Measurements from ENCODE around the gene COQ8A.

The COQ8A gene

GRCh38 chr1:226946285-226946684, 6.2 kb downstream of the COQ8A start:
- TF ChIP-seq, protein P1, sequence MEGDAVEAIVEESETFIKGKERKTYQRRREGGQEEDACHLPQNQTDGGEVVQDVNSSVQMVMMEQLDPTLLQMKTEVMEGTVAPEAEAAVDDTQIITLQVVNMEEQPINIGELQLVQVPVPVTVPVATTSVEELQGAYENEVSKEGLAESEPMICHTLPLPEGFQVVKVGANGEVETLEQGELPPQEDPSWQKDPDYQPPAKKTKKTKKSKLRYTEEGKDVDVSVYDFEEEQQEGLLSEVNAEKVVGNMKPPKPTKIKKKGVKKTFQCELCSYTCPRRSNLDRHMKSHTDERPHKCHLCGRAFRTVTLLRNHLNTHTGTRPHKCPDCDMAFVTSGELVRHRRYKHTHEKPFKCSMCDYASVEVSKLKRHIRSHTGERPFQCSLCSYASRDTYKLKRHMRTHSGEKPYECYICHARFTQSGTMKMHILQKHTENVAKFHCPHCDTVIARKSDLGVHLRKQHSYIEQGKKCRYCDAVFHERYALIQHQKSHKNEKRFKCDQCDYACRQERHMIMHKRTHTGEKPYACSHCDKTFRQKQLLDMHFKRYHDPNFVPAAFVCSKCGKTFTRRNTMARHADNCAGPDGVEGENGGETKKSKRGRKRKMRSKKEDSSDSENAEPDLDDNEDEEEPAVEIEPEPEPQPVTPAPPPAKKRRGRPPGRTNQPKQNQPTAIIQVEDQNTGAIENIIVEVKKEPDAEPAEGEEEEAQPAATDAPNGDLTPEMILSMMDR (IDR thresholded peaks at IDR 0.05; ENCODE audit: low read length, missing control alignments): no peak
- H3K4me3 ChIP-seq (replicated peaks; ENCODE audit: low read depth, low read length): no peak overlapping the region
- DNase-seq (ENCODE audit: low read depth): no peak

DNA sequence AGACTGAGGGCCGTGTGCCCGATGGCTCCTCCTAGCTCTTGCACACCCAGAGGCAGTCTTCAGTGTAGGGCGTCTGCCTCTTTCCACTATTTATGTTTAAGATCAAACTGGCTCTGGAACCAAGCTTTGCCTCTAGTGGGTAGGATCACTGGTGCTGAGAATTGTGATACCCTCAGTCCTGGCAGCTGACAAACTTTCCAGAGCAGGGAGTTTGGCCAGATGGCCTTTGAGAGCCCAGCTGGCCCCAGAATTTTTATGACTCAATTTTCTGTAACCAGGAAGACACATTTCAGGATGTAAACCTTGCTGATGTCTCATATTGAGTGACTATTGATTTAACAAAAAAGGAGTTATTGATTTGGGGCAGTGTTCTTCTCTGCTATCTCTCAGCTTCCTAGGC, 6.7 kb downstream of the COQ8A start:
- TF ChIP-seq, protein P1 (IDR thresholded peaks at IDR 0.05; ENCODE audit: low read length, missing control alignments): no peak
- H3K4me3 ChIP-seq (replicated peaks; ENCODE audit: low read depth, low read length): no peak overlapping the region
- DNase-seq (ENCODE audit: low read depth): no peak

DNA sequence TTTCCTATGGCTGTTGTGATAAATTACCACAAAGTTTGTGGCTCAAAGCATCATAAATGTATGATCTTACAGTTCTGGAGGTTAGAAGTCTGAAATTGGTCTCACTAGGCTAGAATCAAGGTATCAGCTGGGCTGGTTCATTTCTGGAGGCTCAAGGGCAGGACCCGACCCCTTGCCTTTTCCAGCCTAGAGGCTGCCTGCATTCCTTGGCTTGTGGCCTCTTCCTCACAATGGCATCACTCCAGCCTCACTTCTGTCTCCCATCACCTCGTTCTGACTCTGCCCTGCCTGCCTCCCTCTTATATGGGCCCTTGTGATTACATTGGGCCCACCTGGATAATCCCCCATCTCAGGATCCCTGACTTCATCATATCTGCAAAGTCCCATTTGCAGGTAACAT, 8.0 kb downstream of the COQ8A start:
- no peak overlapping the region for H3K4me3 ChIP-seq (replicated peaks; ENCODE audit: low read depth, low read length)
- DNase-seq (ENCODE audit: low read depth): no peak
- TF ChIP-seq, protein P1 (IDR thresholded peaks at IDR 0.05; ENCODE audit: low read length, missing control alignments): no peak

- TF ChIP-seq, protein P1 (IDR thresholded peaks at IDR 0.05; ENCODE audit: low read length, missing control alignments): no peak
Measured at GRCh38 chr1:226948480-226948879, 8.4 kb downstream of the COQ8A start.

DNA sequence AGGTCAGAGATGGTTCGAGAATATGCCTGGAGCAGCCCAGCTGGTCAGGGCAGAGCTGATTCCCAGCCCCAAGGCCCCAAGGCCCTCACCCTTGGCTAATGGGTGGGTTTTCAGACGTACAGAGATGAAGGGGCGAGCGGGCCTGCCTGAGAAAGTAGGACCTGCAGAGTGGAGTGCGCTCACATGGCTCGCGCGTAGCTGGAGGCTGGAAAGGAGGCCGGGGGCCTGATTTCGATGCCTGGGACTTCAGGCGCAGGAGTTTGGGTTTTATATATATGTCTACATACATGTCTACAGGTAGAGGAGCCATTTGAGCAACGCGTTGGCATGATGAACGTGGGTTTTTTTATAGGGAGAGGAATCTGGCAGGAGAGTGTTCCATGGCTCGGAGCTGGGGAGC, 8.9 kb downstream of the COQ8A start:
- H3K4me3 ChIP-seq (replicated peaks; ENCODE audit: low read depth, low read length): no peak overlapping the region
- DNase-seq (ENCODE audit: low read depth): no peak
- TF ChIP-seq, protein P1 (IDR thresholded peaks at IDR 0.05; ENCODE audit: low read length, missing control alignments): no peak

More at GRCh38 chr1:226948480-226948879, 8.4 kb downstream of the COQ8A start:
- no peak for DNase-seq (ENCODE audit: low read depth)
- no peak overlapping the region for H3K4me3 ChIP-seq (replicated peaks; ENCODE audit: low read depth, low read length)

GRCh38 chr1:226949401-226949800, 9.3 kb downstream of the COQ8A start:
- no peak for DNase-seq (ENCODE audit: low read depth)
- TF ChIP-seq, protein P1 (IDR thresholded peaks at IDR 0.05; ENCODE audit: low read length, missing control alignments): no peak

GRCh38 chr1:226950316-226950715, 10.2 kb downstream of the COQ8A start:
- TF ChIP-seq, protein P1 (IDR thresholded peaks at IDR 0.05; ENCODE audit: low read length, missing control alignments): no peak
- no peak overlapping the region for H3K4me3 ChIP-seq (replicated peaks; ENCODE audit: low read depth, low read length)
- no peak for DNase-seq (ENCODE audit: low read depth)

More at GRCh38 chr1:226949401-226949800, 9.3 kb downstream of the COQ8A start:
- H3K4me3 ChIP-seq (replicated peaks; ENCODE audit: low read depth, low read length): no peak overlapping the region

All from fibroblast of pulmonary artery (primary cell).